ENCODE results near the gene B4GALT6. TPM values are rescaled to one million over a fixed set of nuclear protein-coding genes. Genes with fewer than 3 reads are reported as not detected.

B4GALT6 gene
- total RNA-seq, 4 donors from 2014 or later = 0.40 to 3.0 (median 1.6) TPM

DNA sequence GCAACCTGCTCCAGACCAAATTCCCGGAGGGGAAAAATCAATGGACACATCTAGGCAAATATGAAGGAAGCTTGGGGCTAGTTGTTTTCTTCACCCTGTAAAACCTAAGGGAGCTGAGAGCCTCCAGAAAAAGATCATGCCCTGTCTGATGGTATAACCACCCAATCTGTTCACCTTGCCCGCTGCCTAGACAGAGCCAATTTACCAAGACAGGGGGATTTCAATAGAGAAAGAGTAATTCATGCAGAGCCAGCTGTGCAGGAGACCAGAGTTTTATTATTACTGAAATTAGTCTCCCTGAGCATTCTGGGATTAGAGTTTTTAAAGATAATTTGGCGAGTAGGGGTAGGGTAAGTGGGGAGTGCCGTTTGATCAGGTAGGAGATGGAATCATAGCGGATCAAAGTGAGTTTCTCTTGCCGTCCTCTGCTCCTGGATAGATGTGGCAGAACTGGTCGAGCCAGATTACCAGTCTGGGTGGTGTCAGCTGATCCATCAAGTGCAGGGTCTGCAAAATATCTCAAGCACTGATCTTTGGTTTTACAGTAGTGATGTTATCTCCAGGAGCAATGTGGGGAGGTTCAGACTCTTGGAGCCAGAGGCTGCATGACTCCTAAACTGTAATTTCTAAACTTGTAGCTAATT lies 35.1 kb upstream of the B4GALT6 start:
- Histone ChIP-seq H3K36me3 (no peaks in the 10 kb centered on the region), H3K4me1 (peaks cover 0 to 9% (median 3%) of the 10 kb centered on the region in 4 donors), H3K9me3 (no peaks in the 10 kb centered on the region), H3K27ac (no peak overlapping the region), H3K4me3 (no peak overlapping the region), H3K27me3 (peaks cover 4% of the 10 kb centered on the region)
- DNase-seq = no peak
- TF ChIP-seq, protein P1, sequence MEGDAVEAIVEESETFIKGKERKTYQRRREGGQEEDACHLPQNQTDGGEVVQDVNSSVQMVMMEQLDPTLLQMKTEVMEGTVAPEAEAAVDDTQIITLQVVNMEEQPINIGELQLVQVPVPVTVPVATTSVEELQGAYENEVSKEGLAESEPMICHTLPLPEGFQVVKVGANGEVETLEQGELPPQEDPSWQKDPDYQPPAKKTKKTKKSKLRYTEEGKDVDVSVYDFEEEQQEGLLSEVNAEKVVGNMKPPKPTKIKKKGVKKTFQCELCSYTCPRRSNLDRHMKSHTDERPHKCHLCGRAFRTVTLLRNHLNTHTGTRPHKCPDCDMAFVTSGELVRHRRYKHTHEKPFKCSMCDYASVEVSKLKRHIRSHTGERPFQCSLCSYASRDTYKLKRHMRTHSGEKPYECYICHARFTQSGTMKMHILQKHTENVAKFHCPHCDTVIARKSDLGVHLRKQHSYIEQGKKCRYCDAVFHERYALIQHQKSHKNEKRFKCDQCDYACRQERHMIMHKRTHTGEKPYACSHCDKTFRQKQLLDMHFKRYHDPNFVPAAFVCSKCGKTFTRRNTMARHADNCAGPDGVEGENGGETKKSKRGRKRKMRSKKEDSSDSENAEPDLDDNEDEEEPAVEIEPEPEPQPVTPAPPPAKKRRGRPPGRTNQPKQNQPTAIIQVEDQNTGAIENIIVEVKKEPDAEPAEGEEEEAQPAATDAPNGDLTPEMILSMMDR (IDR thresholded peaks at IDR 0.05) = no peak
- TF ChIP-seq EP300 (IDR thresholded peaks at IDR 0.05; ENCODE audit: low read depth) = no peak
- TF ChIP-seq POLR2AphosphoS5 (IDR thresholded peaks at IDR 0.05) = no peak
- no peak for TF ChIP-seq POLR2A (IDR thresholded peaks at IDR 0.05)
- 82 to 85% methylated on average over 6 to 7 of the region's 7 CpGs for WGBS, 2 donors (ENCODE audit: low coverage in 1 of 2)
- intact Hi-C loops (cut with DNase I; ENCODE audit: low total_unique reads) (no loop called here), in situ Hi-C loops (cut with MboI; ENCODE audit: low pct_ligation_motif_present in 1 of 4, low pct_unique_long_range_greater_than_20kb in 1 of 4, low sequenced_read_pairs in 3 of 4) (loop anchor here (10.0 to 25.0 kb wide), 3 partner anchors 157 to 418 kb away; no protein-coding TSS in a partner anchor)

DNA sequence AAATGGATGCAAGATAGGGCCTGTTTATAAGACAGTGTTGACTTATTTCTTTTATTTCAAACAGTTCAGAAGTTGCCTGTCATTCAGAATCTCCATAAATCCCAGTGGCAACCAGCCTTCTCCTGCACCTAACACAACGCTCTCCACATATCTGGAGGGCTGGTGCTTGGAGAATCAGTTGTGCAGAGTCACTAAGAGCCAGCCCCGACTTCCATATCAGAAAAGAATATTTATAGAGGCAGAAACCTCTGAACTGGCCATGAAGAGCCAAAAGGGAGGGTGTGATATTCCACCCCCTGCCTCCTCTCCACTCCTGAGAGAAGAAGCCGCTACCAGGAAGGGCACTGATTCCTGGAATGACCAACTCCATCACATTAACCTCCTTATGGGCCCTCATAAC lies 34.0 kb upstream of the B4GALT6 start:
- intact Hi-C loops (cut with DNase I; ENCODE audit: low total_unique reads) (no loop called here), in situ Hi-C loops (cut with MboI; ENCODE audit: low pct_ligation_motif_present in 1 of 4, low pct_unique_long_range_greater_than_20kb in 1 of 4, low sequenced_read_pairs in 3 of 4) (loop anchor here in 3 of 4 donors (10.0 to 25.0 kb wide), 3 partner anchors 156 to 419 kb away; no protein-coding TSS in a partner anchor)
- no peaks in the 10 kb centered on the region for H3K4me1 ChIP-seq
- no peak for DNase-seq
- no peaks in the 10 kb centered on the region for H3K9me3 ChIP-seq
- no peaks in the 10 kb centered on the region for H3K36me3 ChIP-seq
- H3K27ac ChIP-seq = no peak overlapping the region
- WGBS, 2 donors (ENCODE audit: low coverage in 1 of 2) = 73 to 100% methylated on average over 1 to 3 of the region's 3 CpGs
- H3K27me3 ChIP-seq = no peaks in the 10 kb centered on the region
- TF ChIP-seq, protein P1 (IDR thresholded peaks at IDR 0.05) = no peak
- TF ChIP-seq POLR2A (IDR thresholded peaks at IDR 0.05) (no peak), EP300 (IDR thresholded peaks at IDR 0.05; ENCODE audit: low read depth) (no peak)
- no peak overlapping the region for H3K4me3 ChIP-seq

DNA sequence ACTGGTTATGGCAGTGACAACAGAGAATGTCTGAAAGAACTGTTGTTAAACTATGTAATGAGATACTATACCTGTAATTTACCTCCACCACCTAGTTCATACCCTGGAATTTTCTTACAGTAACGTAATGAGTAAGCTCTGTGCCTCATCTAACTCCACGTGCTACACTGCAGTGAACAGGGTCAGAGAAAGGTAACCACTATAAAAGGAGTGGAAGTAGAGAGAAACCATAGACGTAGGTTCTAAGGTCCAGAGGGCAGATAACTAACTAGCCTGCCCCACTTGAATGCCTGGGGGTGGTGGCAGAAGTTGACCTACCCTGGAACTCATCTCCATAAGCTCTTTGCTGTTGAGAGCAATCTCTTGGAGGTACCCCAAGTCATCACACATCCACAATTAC lies 32.0 kb upstream of the B4GALT6 start:
- DNase-seq = no peak
- H3K27me3 ChIP-seq = no peaks in the 10 kb centered on the region
- no peaks in the 10 kb centered on the region for H3K4me1 ChIP-seq
- 81 to 100% methylated on average over 1 to 3 of the region's 3 CpGs for WGBS, 2 donors (ENCODE audit: low coverage in 1 of 2)
- no peak for TF ChIP-seq EP300 (IDR thresholded peaks at IDR 0.05; ENCODE audit: low read depth)
- intact Hi-C loops (cut with DNase I; ENCODE audit: low total_unique reads) (no loop called here), in situ Hi-C loops (cut with MboI; ENCODE audit: low pct_ligation_motif_present in 1 of 4, low pct_unique_long_range_greater_than_20kb in 1 of 4, low sequenced_read_pairs in 3 of 4) (loop anchor here in 3 of 4 donors (10.0 to 25.0 kb wide), 3 partner anchors 154 to 421 kb away; no protein-coding TSS in a partner anchor)
- no peaks in the 10 kb centered on the region for H3K36me3 ChIP-seq
- no peaks in the 10 kb centered on the region for H3K9me3 ChIP-seq
- H3K27ac ChIP-seq = no peak overlapping the region
- H3K4me3 ChIP-seq = no peak overlapping the region

DNA sequence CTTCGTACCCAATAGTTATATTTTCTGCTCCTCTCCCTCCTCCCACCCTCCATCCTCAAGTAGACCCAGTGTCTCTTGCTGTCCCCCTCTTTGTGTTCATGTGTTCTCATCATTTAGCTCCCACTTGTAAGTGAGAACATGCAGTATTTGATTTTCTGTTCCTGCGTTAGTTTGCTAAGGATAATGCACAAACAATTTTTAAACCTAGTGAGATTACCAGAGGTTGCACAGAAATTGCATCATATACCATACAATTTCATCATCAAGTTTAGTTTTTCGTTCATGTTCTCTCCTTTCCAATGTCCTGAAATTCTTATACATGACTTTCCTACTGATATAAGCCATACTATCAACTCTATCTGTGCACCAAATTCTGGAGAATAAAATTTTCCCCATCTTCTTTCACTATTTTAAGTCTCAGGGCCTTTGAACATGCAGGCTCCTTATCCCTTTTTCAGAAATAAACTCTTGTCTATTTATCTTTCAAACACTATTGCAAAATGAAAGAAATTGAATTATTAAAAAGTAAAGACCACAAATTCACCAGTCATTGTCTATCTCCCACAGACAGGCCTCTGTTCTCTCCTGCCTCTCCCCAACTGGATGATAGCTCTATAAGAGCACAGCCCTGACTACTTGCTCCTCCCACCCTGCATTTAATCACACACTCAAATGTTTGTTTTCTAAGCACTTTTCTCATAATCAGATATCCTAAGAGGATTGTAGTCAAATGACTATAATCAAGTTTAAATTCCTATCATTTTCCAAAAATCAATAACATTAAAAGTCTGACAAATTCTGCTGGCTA lies 27.2 kb upstream of the B4GALT6 start:
- intact Hi-C loops (cut with DNase I; ENCODE audit: low total_unique reads) = no loop called here
- Histone ChIP-seq H3K4me3 (no peak overlapping the region), H3K36me3 (no peaks in the 10 kb centered on the region), H3K9me3 (no peaks in the 10 kb centered on the region), H3K27ac (no peak overlapping the region), H3K4me1 (no peaks in the 10 kb centered on the region), H3K27me3 (no peaks in the 10 kb centered on the region)
- in situ Hi-C loops (cut with MboI; ENCODE audit: low pct_ligation_motif_present in 1 of 4, low pct_unique_long_range_greater_than_20kb in 1 of 4, low sequenced_read_pairs in 3 of 4) = loop anchor here in 3 of 4 donors (10.0 to 25.0 kb wide), 3 partner anchors 149 to 426 kb away; no protein-coding TSS in a partner anchor
- DNase-seq = no peak
- 72 to 85% methylated on average over 3 of the region's 3 CpGs for WGBS, 2 donors (ENCODE audit: low coverage in 1 of 2)
- TF ChIP-seq POLR2A (IDR thresholded peaks at IDR 0.05) (no peak), POLR2AphosphoS5 (IDR thresholded peaks at IDR 0.05) (no peak), EP300 (IDR thresholded peaks at IDR 0.05; ENCODE audit: low read depth) (no peak)
- TF ChIP-seq, protein P1 (IDR thresholded peaks at IDR 0.05) = no peak

All from transverse colon (tissue), 4 donors.